Endothelial cell of umbilical vein (primary cell): ENCODE results near the gene PPP1R1C. TPM values are rescaled to one million over a fixed set of nuclear protein-coding genes. Genes with fewer than 3 reads are reported as not detected.

ENCODE experiments used
- BruUV-seq: library from RNA; stranded (reverse); fragments of 400-500 nt; replicated peaks from 2 replicates; lab custom pipeline; 2021; lab: Mats Ljungman, UMichigan
- CTCF ChIA-PET: fragments of 300-600, 350-600 bp; sonication (Branson Sonifier 250); formaldehyde crosslinking; loops from one replicate; lab custom pipeline; 2021; ENCODE audit warnings: antibody characterized with exemption, inconsistent platforms; lab: Charles Lee
- POLR2A ChIA-PET: fragments of 300-600, 350-600 bp; sonication (Branson Sonifier 250); formaldehyde crosslinking; loops from one replicate; lab custom pipeline; 2021; ENCODE audit warnings: antibody characterized with exemption, inconsistent platforms; lab: Charles Lee
- DNase-seq: peaks from one replicate; pipeline ENCODE4 v3.0.0-alpha.2; 2011; ENCODE audit warnings: low read depth, low spot score
- FAIRE-seq: peaks from 2 replicates; lab custom pipeline; 2011; peaks lifted over from hg19 to GRCh38; lab: Jason Lieb, UNC
- H2AFZ ChIP-seq: 2 replicates; pipeline ENCODE4 v1.6.0; 2012; ENCODE audit warnings: low read depth, low read length, control low read depth, inconsistent platforms
- H3K27ac ChIP-seq: 2 replicates; pipeline ENCODE4 v1.5.1; 2011; ENCODE audit warnings: low read depth, mild to moderate bottlenecking, control low read depth, low read length, moderate library complexity; ENCODE audit not compliant: insufficient read depth
- H3K27me3 ChIP-seq, 2 experiments: 2 replicates each; pipeline versions ENCODE4 v1.6.0 to v1.6.1; 2011; ENCODE audit warnings: low read length in 2 of 2, mixed read lengths in 1 of 2; ENCODE audit not compliant: control insufficient read depth in 2 of 2, insufficient read depth in 2 of 2
- H3K36me3 ChIP-seq, 2 experiments: 2 replicates in 1 of 2; 3 replicates in 1 of 2; pipeline ENCODE4 v1.5.1; 2011; ENCODE audit warnings: low read length in 2 of 2, mild to moderate bottlenecking in 1 of 2, moderate library complexity in 1 of 2; ENCODE audit not compliant: control insufficient read depth in 2 of 2, insufficient read depth in 2 of 2; ENCODE audit errors: extremely low read depth in 1 of 2
- H3K4me1 ChIP-seq: 3 replicates; pipeline ENCODE4 v1.5.1; 2011; ENCODE audit warnings: mild to moderate bottlenecking, low read length; ENCODE audit not compliant: control insufficient read depth, insufficient read depth; ENCODE audit errors: extremely low read depth
- H3K4me2 ChIP-seq: 2 replicates; pipeline ENCODE4 v1.6.1; 2011; ENCODE audit warnings: low read length, control low read depth, mixed read lengths; ENCODE audit not compliant: insufficient read depth
- H3K4me3 ChIP-seq, 3 experiments: fragments of 200-600 bp in 1 of 3; sonication (generic), shearing (Covaris generic) in 1 of 3; replicated peaks in 1 of 3; 2 replicates each; pipeline ENCODE4 v1.5.1; 2011 to 2016; ENCODE audit warnings: control low read depth in 3 of 3, low read length in 3 of 3, mild to moderate bottlenecking in 2 of 3, inconsistent platforms in 1 of 3, low read depth in 1 of 3, moderate library complexity in 1 of 3; ENCODE audit not compliant: insufficient read depth in 1 of 3
- H3K79me2 ChIP-seq: 2 replicates; pipeline ENCODE4 v1.6.0; 2012; ENCODE audit warnings: low read length, inconsistent platforms; ENCODE audit not compliant: control insufficient read depth, insufficient read depth
- H3K9ac ChIP-seq: replicated peaks from 2 replicates; pipeline ENCODE3; 2011; ENCODE audit warnings: low read length, control low read depth; ENCODE audit not compliant: insufficient read depth; ENCODE audit errors: extremely low read depth
- H3K9me1 ChIP-seq: replicated peaks from 3 replicates; pipeline ENCODE4 v1.6.0; 2011; ENCODE audit warnings: mild to moderate bottlenecking, low read length; ENCODE audit not compliant: control insufficient read depth, insufficient read depth; ENCODE audit errors: extremely low read depth
- H3K9me3 ChIP-seq: replicated peaks from 2 replicates; pipeline ENCODE4 v1.5.1; 2012; ENCODE audit warnings: low read length, inconsistent platforms; ENCODE audit not compliant: control insufficient read depth, insufficient read depth
- H4K20me1 ChIP-seq: replicated peaks from 2 replicates; pipeline ENCODE3; 2011; ENCODE audit warnings: mild to moderate bottlenecking, low read length; ENCODE audit not compliant: control insufficient read depth, insufficient read depth; ENCODE audit errors: extremely low read depth
- EZH2 ChIP-seq: IDR thresholded peaks from 2 replicates; pipeline ENCODE4 v1.6.1; 2012; ENCODE audit warnings: borderline replicate concordance, low read depth, mild to moderate bottlenecking, moderate library complexity, low read length, inconsistent platforms; ENCODE audit not compliant: severe bottlenecking
- FOS ChIP-seq: IDR thresholded peaks from 2 replicates; pipeline ENCODE4 v1.6.1; 2011; ENCODE audit warnings: mild to moderate bottlenecking, low read length, moderate library complexity, borderline replicate concordance; ENCODE audit not compliant: insufficient read depth
- GATA2 ChIP-seq: IDR thresholded peaks from 2 replicates; pipeline ENCODE4 v1.7.0; 2011; ENCODE audit warnings: low read depth, mild to moderate bottlenecking, moderate library complexity, mixed read lengths, low read length; ENCODE audit not compliant: insufficient read length, insufficient read depth
- JUN ChIP-seq: IDR thresholded peaks from 2 replicates; pipeline ENCODE4 v1.6.1; 2011; ENCODE audit warnings: borderline replicate concordance, low read depth; ENCODE audit not compliant: insufficient read length, insufficient read depth
- MAX ChIP-seq: IDR thresholded peaks from 2 replicates; pipeline ENCODE4 v1.6.1; 2011; ENCODE audit not compliant: insufficient read depth, insufficient read length
- MYC ChIP-seq: IDR thresholded peaks from one replicate; pipeline ENCODE4 v1.6.1; 2011; ENCODE audit warnings: mild to moderate bottlenecking, low read depth, low read length
- POLR2A ChIP-seq: IDR thresholded peaks from 2 replicates; pipeline ENCODE4 v1.6.1; 2012; ENCODE audit warnings: low read depth, mild to moderate bottlenecking, control low read depth, low read length
- POLR2AphosphoS5 ChIP-seq: IDR thresholded peaks from 2 replicates; pipeline ENCODE4 v1.6.1; 2012; ENCODE audit warnings: low read depth, mild to moderate bottlenecking, control low read depth, low read length, moderate library complexity; ENCODE audit not compliant: insufficient read depth
- dilution Hi-C: fragments of 300-500 bp; cut with MboI; formaldehyde crosslinking; loops from one replicate; pipeline ENCODE4 v1.15.0; 2019; ENCODE audit warnings: low sequenced_read_pairs; ENCODE audit not compliant: extremely low pct_ligation_motif_present
- intact Hi-C: fragments of 100-400 bp; cut with micrococcal nuclease; formaldehyde crosslinking; loops from one replicate; pipeline ENCODE4 v1.10.0; 2022
- polyA plus RNA-seq, 4 experiments: library from polyadenylated mRNA; depleted of rRNA in 3 of 4; stranded (reverse) in 3 of 4; unstranded in 1 of 4; fragments of >200 nt; gene quantifications; 2 replicates each; pipeline versions ENCODE4 v1.2.1 to v1.2.3, GENCODE V29; 2011 to 2012; ENCODE audit warnings: missing spikeins in 1 of 4
- total RNA-seq: library from RNA; stranded (reverse); gene quantifications from 2 replicates; pipeline ENCODE4 v1.2.3, GENCODE V29; 2021
- TF ChIP-seq, protein P1 (sequence below), 2 donors: IDR thresholded peaks; 1 replicate in 1 of 2; 2 replicates in 1 of 2; pipeline ENCODE4 v1.5.1; 2011; ENCODE audit warnings: low read length in 2 of 2, mild to moderate bottlenecking in 2 of 2, moderate library complexity in 2 of 2, control low read depth in 1 of 2, inconsistent platforms in 1 of 2, low read depth in 1 of 2; ENCODE audit not compliant: insufficient read depth in 1 of 2; ENCODE audit errors: extremely low read depth in 1 of 2

Gene PPP1R1C
- total and polyA plus RNA-seq, 2 donors (not counting 3 experiments of a cell fraction or from before 2014, with no cell fraction given), result 0.26 TPM; not detected in 1

DNA sequence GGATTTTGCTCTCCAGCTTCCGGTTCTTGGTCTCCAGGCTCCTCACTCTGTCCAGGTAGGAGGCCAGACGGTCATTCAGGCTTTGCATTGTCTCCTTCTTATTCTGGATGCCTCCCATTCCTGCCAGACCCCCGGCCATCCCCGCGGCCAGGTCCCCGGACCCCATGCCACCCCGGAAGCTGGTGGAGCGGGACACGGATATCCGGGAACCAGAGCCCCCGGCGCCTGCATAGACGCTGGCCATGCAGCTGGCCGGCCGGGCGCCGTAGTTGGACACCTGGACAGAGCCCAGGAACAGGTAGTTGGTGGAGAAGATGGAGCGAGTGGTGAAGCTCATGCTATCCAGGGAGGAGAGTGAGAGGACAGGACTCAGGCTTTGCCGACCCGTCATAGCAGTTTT, 23.5 kb upstream of the PPP1R1C start:
- Histone ChIP-seq H3K9me1 (no peaks in the 10 kb centered on the region), H3K36me3 (no peaks in the 10 kb centered on the region), H3K9ac (no peak overlapping the region), H3K4me1 (peaks cover 17% of the 10 kb centered on the region), H4K20me1 (no peaks in the 10 kb centered on the region), H3K27ac (no peak overlapping the region), H3K4me3 (no peak overlapping the region), H3K79me2 (no peaks in the 10 kb centered on the region), H3K9me3 (no peaks in the 10 kb centered on the region), H3K4me2 (no peak overlapping the region), H3K27me3 (no peaks in the 10 kb centered on the region), H2AFZ (no peak overlapping the region)
- intact Hi-C loops, result no loop called here
- ChIA-PET CTCF (no interaction called here), POLR2A (no interaction called here)
- no peak for TF ChIP-seq EZH2
- TF ChIP-seq FOS, result no peak
- no peak for TF ChIP-seq POLR2AphosphoS5
- no peak for TF ChIP-seq MAX
- no peak for TF ChIP-seq GATA2
- TF ChIP-seq, protein P1, sequence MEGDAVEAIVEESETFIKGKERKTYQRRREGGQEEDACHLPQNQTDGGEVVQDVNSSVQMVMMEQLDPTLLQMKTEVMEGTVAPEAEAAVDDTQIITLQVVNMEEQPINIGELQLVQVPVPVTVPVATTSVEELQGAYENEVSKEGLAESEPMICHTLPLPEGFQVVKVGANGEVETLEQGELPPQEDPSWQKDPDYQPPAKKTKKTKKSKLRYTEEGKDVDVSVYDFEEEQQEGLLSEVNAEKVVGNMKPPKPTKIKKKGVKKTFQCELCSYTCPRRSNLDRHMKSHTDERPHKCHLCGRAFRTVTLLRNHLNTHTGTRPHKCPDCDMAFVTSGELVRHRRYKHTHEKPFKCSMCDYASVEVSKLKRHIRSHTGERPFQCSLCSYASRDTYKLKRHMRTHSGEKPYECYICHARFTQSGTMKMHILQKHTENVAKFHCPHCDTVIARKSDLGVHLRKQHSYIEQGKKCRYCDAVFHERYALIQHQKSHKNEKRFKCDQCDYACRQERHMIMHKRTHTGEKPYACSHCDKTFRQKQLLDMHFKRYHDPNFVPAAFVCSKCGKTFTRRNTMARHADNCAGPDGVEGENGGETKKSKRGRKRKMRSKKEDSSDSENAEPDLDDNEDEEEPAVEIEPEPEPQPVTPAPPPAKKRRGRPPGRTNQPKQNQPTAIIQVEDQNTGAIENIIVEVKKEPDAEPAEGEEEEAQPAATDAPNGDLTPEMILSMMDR (IDR thresholded peaks at IDR 0.05; ENCODE audit: extremely low read depth in 1 of 2, insufficient read depth in 1 of 2, low read depth in 1 of 2, low read length in 2 of 2), result no peak
- TF ChIP-seq JUN, result no peak
- TF ChIP-seq POLR2A, result no peak
- TF ChIP-seq MYC, result no peak
- FAIRE-seq (no peak), DNase-seq (no peak)
- no TSS peak for BruUV-seq
- dilution Hi-C loops, result no loop called here
